Activated CD8-positive, alpha-beta T cell treated with anti-CD3 and anti-CD28 coated beads, Interleukin-2, amount 10 ng/mL, durations not matched to agents 7 days and 5 days (primary cell): ENCODE data around the gene TRRAP. TPM values are rescaled to one million over a fixed set of nuclear protein-coding genes. Genes with fewer than 3 reads are reported as not detected.

ENCODE experiments used
- ATAC-seq: fragments of 150-1000 bp; cut with Tn5 transposase; one replicate; pipeline ENCODE4 v1.10.0; 2021; ENCODE audit warnings: moderate library complexity
- CTCF ChIA-PET: fragments of 350-600 bp; sonication (Branson Sonifier 250); formaldehyde crosslinking; loops from one replicate; lab custom pipeline; 2021; ENCODE audit warnings: antibody characterized with exemption; lab: Charles Lee
- POLR2A ChIA-PET: fragments of 350-600 bp; sonication (Branson Sonifier 250); formaldehyde crosslinking; loops from one replicate; lab custom pipeline; 2021; ENCODE audit warnings: antibody characterized with exemption; lab: Charles Lee
- DNase-seq: peaks from one replicate; pipeline ENCODE4 v3.0.0-alpha.2; 2020
- H3K27ac Mint-ChIP-seq: one replicate; pipeline ENCODE4 v1.8.0; 2021; ENCODE audit warnings: mild to moderate bottlenecking, mixed read lengths
- H3K27me3 Mint-ChIP-seq: one replicate; pipeline ENCODE4 v1.8.0; 2021; ENCODE audit warnings: low read depth, mixed read lengths
- H3K36me3 Mint-ChIP-seq: one replicate; pipeline ENCODE4 v1.8.0; 2021; ENCODE audit warnings: low read depth, mixed read lengths
- H3K4me1 Mint-ChIP-seq: one replicate; pipeline ENCODE4 v1.8.0; 2021; ENCODE audit warnings: low read depth, mixed read lengths
- H3K4me3 Mint-ChIP-seq: one replicate; pipeline ENCODE4 v1.8.0; 2021; ENCODE audit warnings: mild to moderate bottlenecking, mixed read lengths
- H3K9me3 Mint-ChIP-seq: one replicate; pipeline ENCODE4 v1.8.0; 2022; ENCODE audit warnings: mixed read lengths; ENCODE audit not compliant: insufficient read depth
- total RNA-seq, 2 experiments: library from RNA; stranded (reverse); gene quantifications; one replicate each; pipeline ENCODE4 v1.2.3, GENCODE V29; 2021

Gene TRRAP
- total RNA-seq, 2 experiments from 2014 or later, result 61.0 to 64.5 TPM

GRCh38 chr7:99011341-99011705 is 133.0 kb downstream of the TRRAP start:
- Mint-ChIP-seq H3K4me1 (no peaks in the 10 kb centered on the region), H3K27ac (no peak overlapping the region), H3K9me3 (no peaks in the 10 kb centered on the region), H3K36me3 (peaks cover 76% of the 10 kb centered on the region), H3K4me3 (no peak overlapping the region), H3K27me3 (no peaks in the 10 kb centered on the region)
- DNase-seq (no peak), ATAC-seq (no peak)
- ChIA-PET POLR2A (no interaction called here), CTCF (no interaction called here)

GRCh38 chr7:99011706-99012404 is 133.5 kb downstream of the TRRAP start:
- H3K9me3 Mint-ChIP-seq, result no peaks in the 10 kb centered on the region
- no peak overlapping the region for H3K4me3 Mint-ChIP-seq
- H3K27ac Mint-ChIP-seq, result no peak overlapping the region
- DNase-seq (no peak), ATAC-seq (no peak)
- no peaks in the 10 kb centered on the region for H3K27me3 Mint-ChIP-seq
- POLR2A ChIA-PET, result no interaction called here
- H3K4me1 Mint-ChIP-seq, result no peaks in the 10 kb centered on the region
- CTCF ChIA-PET, result no interaction called here
- peaks cover 76% of the 10 kb centered on the region for H3K36me3 Mint-ChIP-seq

- Mint-ChIP-seq H3K9me3 (no peaks in the 10 kb centered on the region), H3K4me1 (no peaks in the 10 kb centered on the region), H3K27ac (no peak overlapping the region), H3K36me3 (peaks cover 75% of the 10 kb centered on the region), H3K4me3 (no peak overlapping the region), H3K27me3 (no peaks in the 10 kb centered on the region)
- DNase-seq, result no peak
- ChIA-PET POLR2A (no interaction called here), CTCF (no interaction called here)
- ATAC-seq, result no peak
Measured at GRCh38 chr7:99012722-99013121, 134.4 kb downstream of the TRRAP start.

- H3K9me3 Mint-ChIP-seq, result no peaks in the 10 kb centered on the region
- H3K36me3 Mint-ChIP-seq, result peaks cover 74% of the 10 kb centered on the region
- POLR2A ChIA-PET, result no interaction called here
- DNase-seq (no peak), ATAC-seq (no peak)
- no peak overlapping the region for H3K27ac Mint-ChIP-seq
- no peak overlapping the region for H3K4me3 Mint-ChIP-seq
- CTCF ChIA-PET, result no interaction called here
- no peaks in the 10 kb centered on the region for H3K4me1 Mint-ChIP-seq
- no peaks in the 10 kb centered on the region for H3K27me3 Mint-ChIP-seq
Measured at GRCh38 chr7:99013266-99014112, 135.2 kb downstream of the TRRAP start.

- peaks cover 72% of the 10 kb centered on the region for H3K36me3 Mint-ChIP-seq
- ATAC-seq, result peak; percentile 15
- H3K4me1 Mint-ChIP-seq, result no peaks in the 10 kb centered on the region
- no peaks in the 10 kb centered on the region for H3K9me3 Mint-ChIP-seq
- DNase-seq, result no peak
- CTCF ChIA-PET, result no interaction called here
- POLR2A ChIA-PET, result no interaction called here
- no peaks in the 10 kb centered on the region for H3K27me3 Mint-ChIP-seq
- H3K27ac Mint-ChIP-seq, result peak overlapping the region; percentile 28
- H3K4me3 Mint-ChIP-seq, result no peak overlapping the region
Measured at GRCh38 chr7:99014113-99014985, 136.0 kb downstream of the TRRAP start.

- peaks cover 71% of the 10 kb centered on the region for H3K36me3 Mint-ChIP-seq
- DNase-seq (no peak), ATAC-seq (no peak)
- ChIA-PET CTCF (interaction anchor here (0.9 to 1.8 kb wide), 2 partner anchors 10 to 56 kb away, joined by 3 to 4 read pairs; no protein-coding TSS in a partner anchor), POLR2A (no interaction called here)
- H3K4me3 Mint-ChIP-seq, result no peak overlapping the region
- no peaks in the 10 kb centered on the region for H3K27me3 Mint-ChIP-seq
- no peaks in the 10 kb centered on the region for H3K4me1 Mint-ChIP-seq
- H3K27ac Mint-ChIP-seq, result peak overlapping the region; percentile 22
- H3K9me3 Mint-ChIP-seq, result no peaks in the 10 kb centered on the region
Measured at GRCh38 chr7:99016196-99016595, 137.9 kb downstream of the TRRAP start.

GRCh38 chr7:99019523-99020412 is 141.4 kb downstream of the TRRAP start:
- Mint-ChIP-seq H3K4me1 (no peaks in the 10 kb centered on the region), H3K27me3 (no peaks in the 10 kb centered on the region), H3K9me3 (no peaks in the 10 kb centered on the region), H3K36me3 (peaks cover 48% of the 10 kb centered on the region), H3K4me3 (no peak overlapping the region), H3K27ac (no peak overlapping the region)
- ChIA-PET POLR2A (no interaction called here), CTCF (no interaction called here)
- DNase-seq, result no peak
- ATAC-seq, result no peak

GRCh38 chr7:99020413-99020715 is 142.0 kb downstream of the TRRAP start:
- no peaks in the 10 kb centered on the region for H3K27me3 Mint-ChIP-seq
- no peak overlapping the region for H3K27ac Mint-ChIP-seq
- CTCF ChIA-PET, result no interaction called here

GRCh38 chr7:99021941-99022560 is 143.7 kb downstream of the TRRAP start:
- H3K4me3 Mint-ChIP-seq, result no peak overlapping the region
- H3K4me1 Mint-ChIP-seq, result no peaks in the 10 kb centered on the region
- H3K36me3 Mint-ChIP-seq, result peaks cover 29% of the 10 kb centered on the region
- DNase-seq (no peak), ATAC-seq (no peak)
- POLR2A ChIA-PET, result no interaction called here
- CTCF ChIA-PET, result no interaction called here
- no peak overlapping the region for H3K27ac Mint-ChIP-seq
- H3K9me3 Mint-ChIP-seq, result no peaks in the 10 kb centered on the region
- no peaks in the 10 kb centered on the region for H3K27me3 Mint-ChIP-seq

More at GRCh38 chr7:99020413-99020715, 142.0 kb downstream of the TRRAP start:
- no peak for ATAC-seq
- Mint-ChIP-seq H3K36me3 (peaks cover 42% of the 10 kb centered on the region), H3K4me3 (no peak overlapping the region), H3K9me3 (no peaks in the 10 kb centered on the region), H3K4me1 (no peaks in the 10 kb centered on the region)
- POLR2A ChIA-PET, result no interaction called here
- no peak for DNase-seq

GRCh38 chr7:99024066-99024465 is 145.7 kb downstream of the TRRAP start:
- no peaks in the 10 kb centered on the region for H3K27me3 Mint-ChIP-seq
- peaks cover 28% of the 10 kb centered on the region for H3K36me3 Mint-ChIP-seq
- H3K4me3 Mint-ChIP-seq, result no peak overlapping the region
- no peak overlapping the region for H3K27ac Mint-ChIP-seq
- ATAC-seq (no peak), DNase-seq (no peak)
- POLR2A ChIA-PET, result no interaction called here
- CTCF ChIA-PET, result interaction anchor here (1.4 kb wide), 1 partner anchor 16 kb away, joined by 3 read pairs; no protein-coding TSS in a partner anchor
- H3K4me1 Mint-ChIP-seq, result no peaks in the 10 kb centered on the region
- H3K9me3 Mint-ChIP-seq, result no peaks in the 10 kb centered on the region

- Mint-ChIP-seq H3K4me3 (no peak overlapping the region), H3K36me3 (peaks cover 32% of the 10 kb centered on the region), H3K9me3 (no peaks in the 10 kb centered on the region), H3K27ac (no peak overlapping the region), H3K27me3 (no peaks in the 10 kb centered on the region), H3K4me1 (no peaks in the 10 kb centered on the region)
- no peak for DNase-seq
- ATAC-seq, result no peak
- ChIA-PET POLR2A (interaction anchor here (0.8 kb wide), 1 partner anchor 10 kb away, joined by 3 read pairs; no protein-coding TSS in a partner anchor), CTCF (interaction anchor here (0.6 to 1.6 kb wide), 3 partner anchors 85 to 418 kb away, joined by 3 to 4 read pairs (median 3); no protein-coding TSS in a partner anchor)
Measured at GRCh38 chr7:99027241-99027640, 148.9 kb downstream of the TRRAP start.
